Ovary (tissue), 9 donors: ENCODE measurements around the gene ERLIN1. TPM values are rescaled to one million over a fixed set of nuclear protein-coding genes. Genes with fewer than 3 reads are reported as not detected.
"Not testable (repeated sequence)": the region's sequence is repeated elsewhere in the genome, so short reads cannot be mapped to it uniquely, and the experiment has no call there.

Source experiments
- DNase-seq, 5 donors: peaks; one replicate each; pipeline ENCODE4 v3.0.0-alpha.2; 2019 to 2020
- H3K27ac ChIP-seq, 2 donors: fragments of 200-600 bp; one replicate each; pipeline versions ENCODE4 v1.5.1 to v1.8.0; 2019 to 2022
- H3K27me3 ChIP-seq: fragments of 200-600 bp; one replicate; pipeline ENCODE4 v1.8.0; 2022
- H3K36me3 ChIP-seq: fragments of 200-600 bp; sonication (generic); one replicate; pipeline ENCODE4 v1.5.1; 2019
- H3K4me1 ChIP-seq: one replicate; pipeline ENCODE4 v1.8.1; 2013; ENCODE audit warnings: mild to moderate bottlenecking, moderate library complexity; ENCODE audit not compliant: insufficient read depth
- H3K4me3 ChIP-seq: fragments of 200-600 bp; sonication (generic); one replicate; pipeline ENCODE4 v1.5.1; 2017
- H3K9me3 ChIP-seq, 2 donors: fragments of 200-600 bp in 1 of 2; sonication (generic) in 1 of 2; one replicate each; pipeline versions ENCODE4 v1.5.1 to v1.8.1; 2013 to 2019; ENCODE audit warnings: mild to moderate bottlenecking in 1 of 2, moderate library complexity in 1 of 2
- CTCF ChIP-seq, 3 donors: fragments of 450-650 bp in 2 of 3; fragments of 200-600 bp in 1 of 3; IDR thresholded peaks; one replicate each; pipeline versions ENCODE4 v1.5.1 to v1.8.0; 2016 to 2022; ENCODE audit warnings: antibody characterized with exemption in 3 of 3, mild to moderate bottlenecking in 1 of 3
- EP300 ChIP-seq: sonication (generic); formaldehyde crosslinking; IDR thresholded peaks from one replicate; pipeline ENCODE4 v1.6.1; 2017; ENCODE audit warnings: antibody characterized with exemption
- POLR2A ChIP-seq: fragments of 450-650 bp; IDR thresholded peaks from one replicate; pipeline ENCODE4 v1.6.1; 2017; ENCODE audit warnings: antibody characterized with exemption, mild to moderate bottlenecking, moderate library complexity
- WGBS, 3 donors: extraction: QIAGEN DNeasy Blood & Tissue Kit in 1 of 3; methylation state at CpG; one replicate each; pipeline versions ENCODE4 v1.1.5 to v1.1.7; 2013 to 2017; 5-methylcytosine and 5-hydroxymethylcytosine counted together
- intact Hi-C, 4 donors: fragments of 100-400 bp; cut with DNase I; formaldehyde crosslinking; loops; one replicate each; pipeline versions ENCODE4 v1.11.0 to v1.15.1; 2022 to 2023
- polyA plus RNA-seq, 2 donors: library from polyadenylated mRNA; stranded (reverse); fragments of 200-250 nt in 1 of 2; fragments of 350-450 nt in 1 of 2; fragmentation: Illumina TruSeq in 1 of 2; extraction: RNeasy Lipid Tissue Mini Kit (QIAGEN cat#74804) in 1 of 2; gene quantifications; one replicate each; pipeline ENCODE4 v1.2.3, GENCODE V29; 2013 to 2014
- total RNA-seq, 7 donors: library from RNA; depleted of rRNA in 2 of 7; stranded (reverse); fragments of >200 nt in 2 of 7; fragmentation: NEBNext Ultra II Directional in 3 of 7; extraction: Animal tissue kit (Norgen Biotek cat#: 25700) in 3 of 7; gene quantifications; one replicate each; pipeline versions ENCODE4 v1.1.0 to v1.2.4, GENCODE V29; 2016 to 2023
- donor health status: DM: no; HTN: no; CAD: no; lungs with moderate emphysema.
- donor health status: DM: no; HTN: no; CAD: no.
- donor health status: Bipolar disorder and iron deficiency.
- donor health status: DM: yes; HTN: yes; CAD: no.
- donor health status: DM: no; HTN: no; CAD: no.
- donor health status: DM: yes; HTN: yes; CAD: no.

ERLIN1 gene
- total and polyA plus RNA-seq, 9 donors: 10.7 to 55.2 (median 24.6) TPM

- TF ChIP-seq EP300 (no peak), CTCF (IDR thresholded peaks at IDR 0.05) (no peak), POLR2A (no peak)
- H3K27me3 ChIP-seq: no peaks in the 10 kb centered on the region
- WGBS, 3 donors: 84 to 98% (median 88%) methylated on average over 2 of the region's 2 CpGs
- H3K36me3 ChIP-seq: no peaks in the 10 kb centered on the region
- intact Hi-C loops: no loop called here
- no peaks in the 10 kb centered on the region for H3K4me1 ChIP-seq
- no peak overlapping the region for H3K27ac ChIP-seq
- peaks cover 0 to 6% of the 10 kb centered on the region in 2 donors for H3K9me3 ChIP-seq
- no peak overlapping the region for H3K4me3 ChIP-seq
- DNase-seq: no peak
Observed at GRCh38 chr10:100132427-100132826, 53.4 kb downstream of the ERLIN1 start.

GRCh38 chr10:100131571-100131970 lies 54.3 kb downstream of the ERLIN1 start:
- Histone ChIP-seq H3K9me3 (peaks cover 0 to 6% of the 10 kb centered on the region in 2 donors), H3K4me3 (no peak overlapping the region), H3K27me3 (no peaks in the 10 kb centered on the region), H3K27ac (no peak overlapping the region), H3K4me1 (no peaks in the 10 kb centered on the region), H3K36me3 (no peaks in the 10 kb centered on the region)
- DNase-seq: no peak
- intact Hi-C loops: no loop called here
- 80 to 88% (median 80%) methylated on average over 3 of the region's 3 CpGs for WGBS, 3 donors
- TF ChIP-seq EP300 (no peak), CTCF (IDR thresholded peaks at IDR 0.05) (no peak), POLR2A (no peak)

GRCh38 chr10:100130831-100131230 lies 55.0 kb downstream of the ERLIN1 start:
- Histone ChIP-seq H3K36me3 (no peaks in the 10 kb centered on the region), H3K4me1 (no peaks in the 10 kb centered on the region), H3K27me3 (no peaks in the 10 kb centered on the region), H3K27ac (no peak overlapping the region), H3K4me3 (no peak overlapping the region), H3K9me3 (peaks cover 0 to 6% of the 10 kb centered on the region in 2 donors)
- 26 to 33% (median 27%) methylated on average over 7 of the region's 7 CpGs for WGBS, 3 donors
- no peak for TF ChIP-seq EP300
- TF ChIP-seq CTCF (IDR thresholded peaks at IDR 0.05): no peak
- no peak for TF ChIP-seq POLR2A
- intact Hi-C loops: no loop called here
- no peak for DNase-seq

GRCh38 chr10:100129424-100129823 lies 56.4 kb downstream of the ERLIN1 start:
- intact Hi-C loops: no loop called here
- no peaks in the 10 kb centered on the region for H3K36me3 ChIP-seq
- 64 to 68% (median 67%) methylated on average over 9 of the region's 9 CpGs for WGBS, 3 donors
- no peak overlapping the region for H3K27ac ChIP-seq
- TF ChIP-seq EP300: no peak
- TF ChIP-seq CTCF (IDR thresholded peaks at IDR 0.05): no peak
- TF ChIP-seq POLR2A: no peak
- DNase-seq: no peak
- no peaks in the 10 kb centered on the region for H3K27me3 ChIP-seq
- H3K4me3 ChIP-seq: no peak overlapping the region
- H3K9me3 ChIP-seq: no peaks in the 10 kb centered on the region
- H3K4me1 ChIP-seq: no peaks in the 10 kb centered on the region

- Histone ChIP-seq H3K27me3 (no peaks in the 10 kb centered on the region), H3K36me3 (no peaks in the 10 kb centered on the region), H3K4me1 (no peaks in the 10 kb centered on the region), H3K4me3 (no peak overlapping the region), H3K9me3 (no peaks in the 10 kb centered on the region), H3K27ac (no peak overlapping the region)
- intact Hi-C loops: no loop called here
- no peak for TF ChIP-seq POLR2A
- no peak for TF ChIP-seq EP300
- no peak for TF ChIP-seq CTCF (IDR thresholded peaks at IDR 0.05)
- DNase-seq: no peak
- WGBS, 3 donors: 71 to 81% (median 80%) methylated on average over 8 of the region's 8 CpGs
Observed at GRCh38 chr10:100128951-100129350, 56.9 kb downstream of the ERLIN1 start.

GRCh38 chr10:100125335-100125734 lies 60.5 kb downstream of the ERLIN1 start:
- H3K27ac ChIP-seq, H3K27me3 ChIP-seq, H3K4me1 ChIP-seq, DNase-seq, H3K9me3 ChIP-seq, intact Hi-C loops, H3K36me3 ChIP-seq, H3K4me3 ChIP-seq: not testable (repeated sequence)
- WGBS, 3 donors: 71 to 84% (median 74%) methylated on average over 2 of the region's 2 CpGs
